ENCODE results near the gene BANF2. TPM values are rescaled to one million over a fixed set of nuclear protein-coding genes. Genes with fewer than 3 reads are reported as not detected.

Gene BANF2
- total RNA-seq, 1 donor, result not detected

DNA sequence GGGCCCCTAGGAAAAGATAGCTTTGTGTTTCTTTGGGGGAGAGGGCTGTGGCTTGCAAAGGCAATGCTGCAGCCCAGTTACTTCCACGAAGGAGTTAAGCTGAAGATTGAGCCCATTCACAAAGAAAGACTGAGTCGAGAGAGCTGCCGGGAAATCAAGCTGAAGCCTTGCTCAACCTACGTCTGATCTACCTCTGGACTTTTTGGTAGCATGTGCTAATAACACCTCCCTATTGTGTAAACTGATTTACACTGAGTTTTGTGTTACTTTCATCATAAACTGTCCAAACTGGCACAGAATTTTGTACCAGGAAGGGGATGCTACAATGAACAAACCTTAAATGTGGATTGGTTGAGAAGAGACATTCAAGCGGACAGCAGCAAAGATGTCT lies 23.5 kb downstream of the BANF2 start:
- Histone ChIP-seq H3K4me3 (ENCODE audit: low read length) (no peak overlapping the region), H3K27me3 (ENCODE audit: insufficient read depth, low read length) (no peaks in the 10 kb centered on the region), H3K9me3 (ENCODE audit: low read depth, low read length) (no peaks in the 10 kb centered on the region), H3K4me1 (ENCODE audit: insufficient read depth, low read length) (no peaks in the 10 kb centered on the region)

DNA sequence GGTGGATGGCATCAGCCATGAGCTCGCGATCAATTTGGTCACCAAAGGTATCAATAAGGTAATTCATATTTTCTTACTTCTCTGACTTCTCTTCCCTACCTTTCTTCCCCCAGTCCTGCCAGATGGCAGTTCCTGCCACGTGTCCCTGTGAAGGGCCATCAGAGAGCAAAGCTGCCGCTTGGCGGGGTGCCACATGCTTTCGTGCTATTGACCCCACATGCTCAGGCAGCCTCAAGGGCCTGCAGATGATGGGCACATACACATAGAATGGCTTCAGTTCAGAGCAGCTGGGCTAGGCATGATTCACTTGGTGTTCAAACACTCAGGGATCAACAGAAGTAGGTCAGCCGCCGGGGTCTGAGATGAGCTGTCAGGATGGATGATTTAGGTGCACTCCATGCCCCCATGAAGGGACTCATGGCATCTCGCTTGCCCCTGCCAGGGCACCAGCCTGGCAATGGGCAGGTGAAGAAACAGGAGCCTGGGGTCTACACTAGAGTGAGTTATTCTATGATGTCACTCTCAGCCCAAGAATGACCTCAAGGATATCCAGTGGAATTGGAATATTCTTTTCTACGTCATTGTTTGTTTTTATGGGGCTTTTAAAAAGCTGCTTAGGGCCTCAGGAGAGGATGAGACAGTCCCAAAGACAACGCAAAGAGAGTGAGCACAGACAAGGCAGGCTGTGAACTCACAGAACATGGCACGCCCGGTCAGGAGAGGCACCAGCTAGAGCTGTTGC lies 25.5 kb downstream of the BANF2 start:
- Histone ChIP-seq H3K4me3 (ENCODE audit: low read length) (no peak overlapping the region), H3K27me3 (ENCODE audit: insufficient read depth, low read length) (no peaks in the 10 kb centered on the region), H3K4me1 (ENCODE audit: insufficient read depth, low read length) (no peaks in the 10 kb centered on the region), H3K9me3 (ENCODE audit: low read depth, low read length) (no peaks in the 10 kb centered on the region)

DNA sequence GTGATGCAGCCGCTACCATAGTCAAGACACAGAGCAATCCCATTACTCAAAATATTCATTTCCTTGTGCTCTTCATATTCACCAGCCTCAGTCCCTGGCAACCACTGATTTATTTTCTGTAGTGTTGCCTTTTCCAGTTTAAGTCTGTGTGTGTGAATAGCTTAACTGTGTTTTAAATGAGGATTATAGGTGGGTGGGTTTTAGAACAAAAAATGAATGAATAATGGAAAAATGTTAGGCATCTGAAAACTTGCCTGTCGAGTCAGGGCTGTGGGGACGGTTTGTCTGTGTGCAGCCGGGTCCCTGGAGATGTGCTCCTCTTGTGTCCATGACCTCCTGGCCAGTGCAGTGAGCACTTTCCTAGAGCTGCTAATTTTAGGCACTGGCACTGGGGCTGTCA lies 27.1 kb downstream of the BANF2 start:
- no peaks in the 10 kb centered on the region for H3K27me3 ChIP-seq (ENCODE audit: insufficient read depth, low read length)
- H3K9me3 ChIP-seq (ENCODE audit: low read depth, low read length), result no peaks in the 10 kb centered on the region
- H3K4me1 ChIP-seq (ENCODE audit: insufficient read depth, low read length), result no peaks in the 10 kb centered on the region
- no peak overlapping the region for H3K4me3 ChIP-seq (ENCODE audit: low read length)

DNA sequence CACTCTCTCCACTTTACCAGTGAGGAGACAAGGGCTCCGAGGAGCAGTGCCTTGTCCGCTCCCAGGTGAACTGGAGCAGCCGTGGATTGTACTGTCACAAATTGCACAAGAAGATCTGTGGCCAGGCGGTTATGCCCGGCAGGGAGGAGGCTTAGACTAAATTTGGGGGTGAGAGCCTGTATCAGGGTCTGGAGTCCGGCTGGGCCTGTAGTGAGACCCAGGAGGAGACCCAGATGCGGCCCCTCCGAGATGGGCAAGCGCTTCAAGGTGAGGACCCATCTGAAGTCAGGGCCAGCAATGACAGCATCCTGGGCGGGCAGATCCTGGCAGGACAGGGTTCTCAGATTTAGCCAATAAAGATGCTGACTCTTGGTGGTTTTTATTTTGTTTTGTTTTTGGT lies 27.6 kb downstream of the BANF2 start:
- Histone ChIP-seq H3K9me3 (ENCODE audit: low read depth, low read length) (no peaks in the 10 kb centered on the region), H3K4me3 (ENCODE audit: low read length) (no peak overlapping the region), H3K4me1 (ENCODE audit: insufficient read depth, low read length) (no peaks in the 10 kb centered on the region), H3K27me3 (ENCODE audit: insufficient read depth, low read length) (no peaks in the 10 kb centered on the region)

DNA sequence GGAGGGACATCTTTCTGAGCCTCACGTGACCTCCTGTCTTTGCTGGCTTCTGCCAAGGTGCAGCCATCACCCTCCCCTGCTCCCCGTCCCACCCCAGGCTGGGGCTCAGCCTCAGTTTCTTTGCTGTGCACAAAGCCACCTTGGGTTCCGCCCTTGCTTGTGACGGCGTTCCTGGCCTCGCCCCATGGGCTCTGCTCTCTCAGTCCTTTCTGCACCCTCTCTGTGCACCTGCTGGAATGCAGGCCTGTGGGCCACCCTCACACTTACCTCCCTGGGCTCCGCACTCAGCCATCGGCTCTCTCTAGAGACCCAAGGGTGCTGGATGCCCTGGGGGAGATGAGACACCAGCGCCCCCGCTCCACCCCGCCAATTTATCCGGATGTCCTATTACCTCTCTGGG lies 28.3 kb downstream of the BANF2 start:
- Histone ChIP-seq H3K4me1 (ENCODE audit: insufficient read depth, low read length) (no peaks in the 10 kb centered on the region), H3K9me3 (ENCODE audit: low read depth, low read length) (no peaks in the 10 kb centered on the region), H3K27me3 (ENCODE audit: insufficient read depth, low read length) (no peaks in the 10 kb centered on the region), H3K4me3 (ENCODE audit: low read length) (no peak overlapping the region)

DNA sequence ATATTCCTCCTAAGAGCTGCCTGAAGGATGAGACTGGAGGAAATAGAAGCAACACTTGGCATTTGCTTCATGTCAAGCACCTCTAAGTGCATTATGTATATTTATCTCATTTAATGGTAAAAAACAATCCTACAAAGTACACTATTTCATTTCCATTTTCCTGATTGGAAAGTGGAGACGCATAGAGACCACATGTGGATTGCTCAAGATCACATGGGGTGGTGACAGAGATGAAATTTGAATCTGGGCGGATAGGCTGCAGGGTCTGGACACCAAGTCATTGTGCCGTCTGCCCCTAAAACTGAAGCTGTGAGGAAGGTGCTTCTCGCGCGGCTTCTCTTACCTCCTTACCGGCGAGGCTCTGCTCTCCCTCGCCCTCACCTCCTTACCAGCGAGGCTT lies 30.3 kb downstream of the BANF2 start:
- H3K4me1 ChIP-seq (ENCODE audit: insufficient read depth, low read length), result no peaks in the 10 kb centered on the region
- H3K4me3 ChIP-seq (ENCODE audit: low read length), result no peak overlapping the region
- H3K9me3 ChIP-seq (ENCODE audit: low read depth, low read length), result no peaks in the 10 kb centered on the region
- no peaks in the 10 kb centered on the region for H3K27me3 ChIP-seq (ENCODE audit: insufficient read depth, low read length)

DNA sequence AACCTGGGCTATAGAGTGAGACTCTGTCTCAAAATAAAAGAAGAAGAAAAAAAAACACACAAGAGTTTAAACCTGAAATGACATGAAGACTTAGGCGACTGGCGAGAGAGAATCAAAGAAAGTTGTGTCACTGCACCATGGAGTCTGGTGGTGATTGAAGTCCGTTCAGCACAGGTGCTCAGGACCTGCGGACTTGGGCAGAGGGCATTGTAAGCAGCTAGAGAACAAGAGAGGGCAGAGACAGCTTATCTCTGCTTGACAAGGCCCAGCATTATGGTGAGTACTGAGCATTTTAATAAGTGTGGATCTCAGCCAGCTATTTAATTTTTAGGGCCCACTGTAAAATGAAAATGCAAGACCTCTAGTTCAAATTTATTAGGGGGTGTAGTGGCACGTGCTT lies 31.5 kb downstream of the BANF2 start:
- Histone ChIP-seq H3K27me3 (ENCODE audit: insufficient read depth, low read length) (no peaks in the 10 kb centered on the region), H3K4me3 (ENCODE audit: low read length) (no peak overlapping the region), H3K4me1 (ENCODE audit: insufficient read depth, low read length) (no peaks in the 10 kb centered on the region), H3K9me3 (ENCODE audit: low read depth, low read length) (no peaks in the 10 kb centered on the region)

DNA sequence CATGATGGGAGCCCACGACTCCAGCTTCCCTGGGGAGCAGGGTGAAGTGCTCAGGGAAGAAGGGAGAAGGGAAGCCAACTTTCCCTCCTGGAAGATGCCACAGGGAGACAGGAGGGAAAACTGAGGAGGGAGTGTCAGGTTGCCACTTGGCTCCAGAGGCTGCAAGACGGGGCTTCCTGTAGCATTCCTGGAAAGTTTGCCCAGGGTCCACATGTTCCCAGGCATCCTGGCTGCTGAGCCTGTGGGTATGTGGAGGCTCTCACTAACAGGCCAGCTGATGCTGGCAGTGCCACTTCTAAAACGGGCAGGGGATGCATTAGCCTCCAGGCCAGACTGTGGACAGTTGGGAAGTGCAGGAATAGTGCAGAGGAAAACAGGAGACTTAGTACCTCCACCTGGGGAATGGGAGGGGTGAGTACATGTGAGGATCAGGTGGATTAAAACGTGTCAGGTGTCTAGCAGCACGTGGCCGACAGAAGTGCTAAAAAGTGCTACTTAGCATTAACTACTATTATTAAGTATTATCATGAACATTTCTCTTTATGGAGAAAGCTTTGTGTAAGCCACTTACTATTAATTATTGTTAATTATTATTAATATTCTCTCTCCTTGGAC lies 33.2 kb downstream of the BANF2 start:
- no peaks in the 10 kb centered on the region for H3K9me3 ChIP-seq (ENCODE audit: low read depth, low read length)
- no peak overlapping the region for H3K4me3 ChIP-seq (ENCODE audit: low read length)
- H3K27me3 ChIP-seq (ENCODE audit: insufficient read depth, low read length), result no peaks in the 10 kb centered on the region
- no peaks in the 10 kb centered on the region for H3K4me1 ChIP-seq (ENCODE audit: insufficient read depth, low read length)

DNA sequence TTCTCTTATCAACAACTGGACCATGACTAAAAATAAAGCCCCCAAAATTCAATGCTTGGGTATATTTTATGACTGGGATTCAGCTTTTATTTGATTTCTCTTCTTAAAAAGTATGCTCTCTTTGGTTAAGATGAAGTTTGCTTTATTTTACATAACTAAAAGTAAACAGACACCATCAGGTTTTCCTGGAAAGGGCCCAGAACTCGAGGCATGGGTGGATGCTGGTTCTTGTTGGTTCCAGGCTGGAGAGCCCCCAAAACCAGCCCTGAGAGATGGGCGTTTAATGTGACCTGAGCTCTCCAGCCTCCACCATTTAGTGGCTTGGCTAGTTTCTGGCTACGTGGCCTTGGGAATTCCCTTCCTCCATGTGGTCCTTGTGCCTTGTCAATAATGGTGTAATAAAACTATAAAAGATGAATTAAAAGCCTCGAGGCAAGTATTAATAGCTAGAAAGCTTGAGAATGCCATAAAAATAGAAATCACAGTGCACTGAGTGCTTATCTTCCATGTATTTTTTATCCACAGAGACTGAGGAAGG lies 34.1 kb downstream of the BANF2 start:
- Histone ChIP-seq H3K4me3 (ENCODE audit: low read length) (no peak overlapping the region), H3K4me1 (ENCODE audit: insufficient read depth, low read length) (no peaks in the 10 kb centered on the region), H3K27me3 (ENCODE audit: insufficient read depth, low read length) (no peaks in the 10 kb centered on the region), H3K9me3 (ENCODE audit: low read depth, low read length) (no peaks in the 10 kb centered on the region)

DNA sequence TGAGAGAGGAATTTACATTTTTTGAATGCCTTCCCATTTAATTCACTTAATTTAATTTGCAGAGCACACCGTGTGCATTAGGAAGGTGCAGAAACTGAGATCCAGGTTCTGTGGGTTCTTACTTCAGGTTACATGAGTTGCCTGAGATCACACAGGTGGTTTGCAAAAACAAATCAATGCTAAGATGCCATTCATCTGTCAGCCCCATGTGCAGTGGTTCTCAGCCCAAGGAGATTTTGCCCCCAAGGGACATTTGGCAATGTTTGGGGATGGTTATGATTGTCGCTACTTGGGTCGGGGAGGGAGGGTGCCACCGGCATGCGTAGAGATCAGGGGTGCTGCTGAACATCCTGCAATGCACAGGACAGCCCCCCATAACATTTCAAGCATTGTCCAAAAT lies 34.6 kb downstream of the BANF2 start:
- H3K27me3 ChIP-seq (ENCODE audit: insufficient read depth, low read length), result no peaks in the 10 kb centered on the region
- H3K4me3 ChIP-seq (ENCODE audit: low read length), result no peak overlapping the region
- no peaks in the 10 kb centered on the region for H3K4me1 ChIP-seq (ENCODE audit: insufficient read depth, low read length)
- no peaks in the 10 kb centered on the region for H3K9me3 ChIP-seq (ENCODE audit: low read depth, low read length)

DNA sequence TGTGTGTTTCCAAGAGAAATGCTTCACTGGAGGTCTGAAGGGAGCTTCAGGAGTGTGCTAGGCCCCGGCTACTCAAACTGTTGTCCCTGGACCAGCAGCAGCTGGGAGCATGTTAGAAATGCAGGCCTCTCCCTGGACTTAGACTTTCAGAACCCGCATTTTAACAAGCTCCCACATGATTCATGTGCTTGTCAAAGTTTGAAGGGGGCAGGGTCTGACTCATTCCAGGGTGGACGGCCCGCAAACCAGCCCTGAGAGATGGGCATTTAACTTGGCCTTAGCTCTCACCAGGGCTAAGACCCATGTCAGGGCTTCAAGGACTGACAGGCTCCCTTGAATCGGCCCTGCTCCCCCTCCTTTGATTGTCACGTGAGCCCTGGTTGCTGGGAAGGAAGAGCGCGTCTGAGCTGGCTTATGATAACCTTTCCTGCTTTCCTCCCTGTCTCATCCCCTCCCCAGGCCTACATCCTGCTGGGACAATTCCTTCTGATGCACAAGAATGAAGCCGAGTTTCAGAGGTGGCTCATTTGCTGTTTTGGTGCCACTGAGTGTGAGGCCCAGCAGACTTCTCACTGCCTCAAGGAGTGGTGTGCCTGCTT lies 35.5 kb downstream of the BANF2 start:
- Histone ChIP-seq H3K27me3 (ENCODE audit: insufficient read depth, low read length) (no peaks in the 10 kb centered on the region), H3K4me3 (ENCODE audit: low read length) (no peak overlapping the region), H3K9me3 (ENCODE audit: low read depth, low read length) (no peaks in the 10 kb centered on the region), H3K4me1 (ENCODE audit: insufficient read depth, low read length) (no peaks in the 10 kb centered on the region)

DNA sequence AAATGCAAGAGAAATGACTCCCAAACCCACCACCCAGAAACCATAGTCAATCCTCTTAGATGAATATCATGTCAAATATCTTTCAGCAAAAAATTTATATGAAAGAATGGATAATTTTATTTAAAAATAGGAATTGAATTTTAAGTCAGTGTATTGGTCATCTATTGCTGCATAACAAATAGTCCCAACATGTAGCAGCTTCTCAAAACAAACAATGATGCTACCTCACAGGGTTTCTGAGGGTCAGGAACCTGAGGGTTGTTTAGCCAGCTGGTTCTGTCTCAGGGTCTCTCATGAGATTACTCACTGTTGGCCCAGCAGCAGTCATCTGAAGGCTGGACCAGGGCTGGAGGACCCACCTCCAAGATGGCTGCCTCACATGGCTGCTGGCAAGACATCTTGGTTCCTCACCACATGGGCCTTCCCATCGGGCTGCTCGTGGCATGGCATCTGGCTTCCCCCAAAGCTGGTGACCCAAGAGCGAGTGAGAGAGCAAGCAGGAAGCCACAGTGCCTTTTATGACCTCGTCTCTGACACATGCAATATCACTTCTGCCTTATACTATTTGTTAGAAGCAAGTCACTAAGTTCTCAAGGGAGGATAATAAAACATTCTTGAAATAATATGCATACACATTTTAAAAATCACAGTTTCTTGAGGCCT lies 36.3 kb downstream of the BANF2 start:
- Histone ChIP-seq H3K4me3 (ENCODE audit: low read length) (no peak overlapping the region), H3K9me3 (ENCODE audit: low read depth, low read length) (no peaks in the 10 kb centered on the region), H3K27me3 (ENCODE audit: insufficient read depth, low read length) (no peaks in the 10 kb centered on the region), H3K4me1 (ENCODE audit: insufficient read depth, low read length) (no peaks in the 10 kb centered on the region)

DNA sequence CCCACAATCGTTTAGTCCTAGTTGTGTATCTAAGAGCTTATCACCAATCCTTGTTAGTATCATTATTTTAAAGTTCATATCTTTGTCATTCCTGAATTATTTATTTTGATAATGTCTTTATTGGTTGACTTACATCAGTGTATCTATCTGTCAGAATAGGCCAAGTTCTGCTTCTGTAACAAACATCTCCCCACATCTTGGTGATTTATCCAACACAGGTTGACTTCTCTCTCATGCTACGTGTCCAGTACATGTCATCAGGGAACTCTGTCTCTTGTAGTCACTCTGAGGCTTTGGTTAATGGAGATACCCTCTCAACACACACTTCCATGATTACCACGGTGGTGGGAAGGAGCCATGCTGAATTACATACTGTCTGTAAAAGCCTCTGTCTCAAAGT lies 38.4 kb downstream of the BANF2 start:
- Histone ChIP-seq H3K27me3 (ENCODE audit: insufficient read depth, low read length) (no peaks in the 10 kb centered on the region), H3K4me3 (ENCODE audit: low read length) (no peak overlapping the region), H3K9me3 (ENCODE audit: low read depth, low read length) (no peaks in the 10 kb centered on the region), H3K4me1 (ENCODE audit: insufficient read depth, low read length) (no peaks in the 10 kb centered on the region)

DNA sequence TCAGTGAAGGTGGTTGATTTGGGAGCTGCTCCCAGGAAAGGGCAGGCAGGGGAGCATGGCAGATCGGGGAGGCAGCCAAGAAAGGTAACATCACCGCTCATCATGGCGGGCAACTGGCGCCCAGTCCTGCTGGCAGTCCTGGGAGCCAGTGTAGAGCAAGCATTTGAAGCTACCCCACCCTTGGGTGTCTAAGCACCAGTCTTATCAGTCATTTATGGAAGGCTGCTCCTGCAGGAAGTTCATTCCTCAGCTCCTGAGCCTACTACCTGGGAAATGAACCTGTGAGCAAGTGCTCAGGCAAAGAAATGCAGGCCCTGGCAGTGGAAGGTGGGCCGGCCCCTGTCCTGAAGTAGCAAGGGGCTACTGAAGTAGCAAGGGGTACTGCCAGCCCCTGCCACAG lies 41.5 kb downstream of the BANF2 start:
- no peak overlapping the region for H3K4me3 ChIP-seq (ENCODE audit: low read length)

DNA sequence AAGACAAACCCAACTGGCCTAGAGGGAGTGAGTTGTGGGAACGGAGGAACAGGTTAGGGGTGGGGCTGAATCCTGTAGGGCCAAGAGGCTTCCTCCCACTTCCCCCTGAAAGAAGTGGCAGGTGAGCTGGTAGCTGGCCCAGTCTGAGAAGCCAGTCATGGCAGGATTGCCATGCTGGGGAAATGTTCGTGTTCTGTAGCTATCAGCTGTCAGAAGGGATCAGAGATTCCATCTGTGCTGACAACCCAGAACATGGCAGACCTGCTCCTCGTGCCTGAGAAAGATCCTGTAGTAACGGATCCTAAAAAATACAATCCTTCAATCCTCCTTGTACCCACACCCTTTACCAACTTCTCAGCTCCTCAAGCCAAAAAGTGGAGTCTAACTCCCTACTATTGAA lies 43.0 kb downstream of the BANF2 start:
- H3K27me3 ChIP-seq (ENCODE audit: insufficient read depth, low read length), result no peaks in the 10 kb centered on the region
- H3K4me3 ChIP-seq (ENCODE audit: low read length), result no peak overlapping the region
- H3K9me3 ChIP-seq (ENCODE audit: low read depth, low read length), result no peaks in the 10 kb centered on the region
- no peaks in the 10 kb centered on the region for H3K4me1 ChIP-seq (ENCODE audit: insufficient read depth, low read length)

More for the DNA sequence above, 41.5 kb downstream of the BANF2 start:
- Histone ChIP-seq H3K9me3 (ENCODE audit: low read depth, low read length) (no peaks in the 10 kb centered on the region), H3K27me3 (ENCODE audit: insufficient read depth, low read length) (no peaks in the 10 kb centered on the region), H3K4me1 (ENCODE audit: insufficient read depth, low read length) (no peaks in the 10 kb centered on the region)

Measured in mononuclear cell (primary cell).